GM18867 (cell line): ENCODE measurements around the gene MYOM3.
"Not testable (repeated sequence)": the region's sequence is repeated elsewhere in the genome, so short reads cannot be mapped to it uniquely, and the experiment has no call there.

ENCODE experiments used
- ATAC-seq: cut with Tn5 transposase; IDR thresholded peaks from one replicate; pipeline ENCODE4 v1.9.1; 2021; ENCODE audit warnings: mild to moderate bottlenecking, moderate library complexity; ENCODE audit not compliant: unreplicated experiment

The MYOM3 gene

DNA sequence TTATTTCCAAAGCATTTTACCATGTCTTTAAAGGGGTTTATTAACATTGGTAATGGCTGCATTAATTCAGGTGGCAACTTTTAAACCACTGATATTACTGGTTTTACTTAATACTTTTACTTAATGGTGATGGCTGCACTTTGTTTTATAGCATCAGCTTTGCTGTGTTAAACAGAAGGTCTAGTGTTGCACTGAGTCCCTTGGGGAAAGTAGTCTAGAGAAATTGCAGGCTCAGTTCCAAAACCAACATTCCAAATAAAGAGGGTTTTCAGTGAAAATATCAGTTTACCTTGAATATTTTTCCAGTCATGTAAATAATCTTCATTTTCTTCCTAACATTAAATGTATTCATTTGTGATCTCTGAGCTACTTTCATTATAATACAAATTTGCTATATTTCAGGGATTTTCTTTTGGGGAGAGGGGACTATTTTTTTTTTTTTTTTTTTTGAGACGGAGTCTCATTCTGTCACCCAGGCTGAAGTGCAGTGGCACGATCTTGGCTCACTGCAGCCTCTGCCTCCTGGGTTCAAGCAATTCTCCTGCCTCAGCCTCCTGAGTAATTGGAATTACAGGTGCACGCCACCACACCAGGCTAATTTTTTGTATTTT lies 103.3 kb downstream of the MYOM3 start:
- ATAC-seq: not testable (repeated sequence)

DNA sequence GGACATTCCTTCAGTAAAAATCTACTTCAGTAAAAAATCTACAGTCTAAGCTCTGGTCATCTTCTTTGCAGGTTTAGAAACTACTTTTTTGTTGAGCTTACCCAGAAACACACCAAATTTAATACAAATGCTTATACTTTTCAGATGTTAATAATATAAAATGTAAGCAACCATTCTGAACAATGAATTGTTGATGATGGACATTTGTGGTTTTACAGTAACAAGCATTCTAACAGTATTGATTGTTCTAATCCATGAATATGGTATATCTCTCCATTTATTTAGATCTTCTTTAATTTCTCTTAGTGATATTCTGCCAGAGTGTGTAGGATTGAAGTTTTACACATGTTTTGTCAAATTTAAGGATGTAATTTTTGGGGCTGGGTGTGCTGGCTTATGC lies 104.9 kb downstream of the MYOM3 start:
- no peak for ATAC-seq
